Activated naive CD8-positive, alpha-beta T cell treated with anti-CD3 and anti-CD28 coated beads, Interleukin-2, amount 50 U/mL, for 24 hours (primary cell): ENCODE data around the gene MYBPH.

Source experiments
- ATAC-seq: fragments of 150-1000 bp; cut with Tn5 transposase; one replicate; pipeline ENCODE4 v1.10.0; 2021
- DNase-seq: peaks from one replicate; pipeline ENCODE4 v3.0.0; 2021
- H3K27ac Mint-ChIP-seq: one replicate; pipeline ENCODE4 v1.8.0; 2021; ENCODE audit warnings: mild to moderate bottlenecking, mixed read lengths
- H3K27me3 Mint-ChIP-seq: one replicate; pipeline ENCODE4 v1.8.0; 2021; ENCODE audit warnings: mixed read lengths
- H3K36me3 Mint-ChIP-seq: one replicate; pipeline ENCODE4 v1.8.0; 2021; ENCODE audit warnings: low read depth, mixed read lengths
- H3K4me1 Mint-ChIP-seq: one replicate; pipeline ENCODE4 v1.8.0; 2021; ENCODE audit warnings: mixed read lengths
- H3K4me3 Mint-ChIP-seq: one replicate; pipeline ENCODE4 v1.8.0; 2021; ENCODE audit warnings: mild to moderate bottlenecking, moderate library complexity, mixed read lengths
- H3K9me3 Mint-ChIP-seq: one replicate; pipeline ENCODE4 v1.8.0; 2021; ENCODE audit warnings: mixed read lengths

Gene MYBPH, protein sequence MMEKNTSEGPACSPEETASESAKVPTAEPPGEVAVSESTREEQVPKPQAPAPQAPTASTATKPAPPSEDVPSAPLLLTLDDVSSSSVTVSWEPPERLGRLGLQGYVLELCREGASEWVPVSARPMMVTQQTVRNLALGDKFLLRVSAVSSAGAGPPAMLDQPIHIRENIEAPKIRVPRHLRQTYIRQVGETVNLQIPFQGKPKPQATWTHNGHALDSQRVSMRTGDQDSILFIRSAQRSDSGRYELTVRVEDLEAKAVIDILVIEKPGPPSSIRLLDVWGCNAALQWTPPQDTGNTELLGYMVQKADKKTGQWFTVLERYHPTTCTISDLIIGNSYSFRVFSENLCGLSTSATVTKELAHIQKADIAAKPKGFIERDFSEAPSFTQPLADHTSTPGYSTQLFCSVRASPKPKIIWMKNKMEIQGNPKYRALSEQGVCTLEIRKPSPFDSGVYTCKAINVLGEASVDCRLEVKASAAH

DNA sequence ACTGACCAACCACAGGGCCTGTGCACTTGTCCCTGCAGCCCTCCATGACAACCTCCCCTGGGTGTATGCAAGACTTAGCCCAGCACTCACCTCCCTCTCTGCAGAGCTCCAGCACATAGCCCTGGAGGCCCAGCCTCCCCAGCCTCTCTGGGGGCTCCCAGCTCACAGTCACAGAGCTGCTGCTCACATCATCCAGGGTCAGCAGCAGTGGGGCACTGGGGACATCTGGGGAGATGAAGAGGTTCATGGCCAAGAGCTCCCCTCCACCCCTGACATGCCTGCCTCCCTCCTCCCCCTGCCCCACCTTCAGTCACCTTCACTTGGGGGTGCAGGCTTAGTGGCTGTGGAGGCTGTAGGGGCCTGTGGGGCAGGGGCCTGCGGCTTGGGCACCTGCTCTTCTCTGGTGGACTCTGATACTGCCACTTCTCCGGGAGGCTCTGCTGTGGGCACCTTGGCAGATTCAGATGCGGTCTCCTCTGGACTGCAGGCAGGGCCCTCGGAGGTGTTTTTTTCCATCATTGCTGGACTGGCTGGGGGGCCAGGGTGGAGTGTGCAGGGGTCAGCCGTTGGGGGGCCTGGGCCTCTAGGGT is at the start of gene MYBPH:
TSS of gene MYBPH (minus strand) at position 590 of the 590 bp plus-strand sequence. CDS start at position 519, 71 bp downstream.
- no peak within 1 kb of the TSS for H3K27ac Mint-ChIP-seq
- H3K9me3 Mint-ChIP-seq = no peaks in the 10 kb centered on the region
- H3K36me3 Mint-ChIP-seq = no peaks in the 10 kb centered on the region

GRCh38 chr1:203225071-203225470 is 49.4 kb upstream of the MYBPH start:
- no peaks in the 10 kb centered on the region for H3K4me1 Mint-ChIP-seq

More for the DNA sequence above, at the start of gene MYBPH:
- DNase-seq (no peak), ATAC-seq (no peak)
- no peaks in the 10 kb centered on the region for H3K4me1 Mint-ChIP-seq
- no peak within 1 kb of the TSS for H3K4me3 Mint-ChIP-seq
- H3K27me3 Mint-ChIP-seq = peaks cover 2% of the 10 kb centered on the region

GRCh38 chr1:203223012-203223775 is 47.6 kb upstream of the MYBPH start:
- H3K9me3 Mint-ChIP-seq = no peaks in the 10 kb centered on the region
- H3K4me1 Mint-ChIP-seq = no peaks in the 10 kb centered on the region
- no peak overlapping the region for H3K4me3 Mint-ChIP-seq
- peaks cover 2% of the 10 kb centered on the region for H3K27me3 Mint-ChIP-seq
- no peak for DNase-seq
- H3K36me3 Mint-ChIP-seq = no peaks in the 10 kb centered on the region
- no peak for ATAC-seq
- no peak overlapping the region for H3K27ac Mint-ChIP-seq

More at GRCh38 chr1:203225071-203225470, 49.4 kb upstream of the MYBPH start:
- ATAC-seq (no peak), DNase-seq (no peak)
- H3K4me3 Mint-ChIP-seq = no peak overlapping the region
- H3K9me3 Mint-ChIP-seq = no peaks in the 10 kb centered on the region
- no peaks in the 10 kb centered on the region for H3K36me3 Mint-ChIP-seq
- no peak overlapping the region for H3K27ac Mint-ChIP-seq
- H3K27me3 Mint-ChIP-seq = peaks cover 2% of the 10 kb centered on the region

DNA sequence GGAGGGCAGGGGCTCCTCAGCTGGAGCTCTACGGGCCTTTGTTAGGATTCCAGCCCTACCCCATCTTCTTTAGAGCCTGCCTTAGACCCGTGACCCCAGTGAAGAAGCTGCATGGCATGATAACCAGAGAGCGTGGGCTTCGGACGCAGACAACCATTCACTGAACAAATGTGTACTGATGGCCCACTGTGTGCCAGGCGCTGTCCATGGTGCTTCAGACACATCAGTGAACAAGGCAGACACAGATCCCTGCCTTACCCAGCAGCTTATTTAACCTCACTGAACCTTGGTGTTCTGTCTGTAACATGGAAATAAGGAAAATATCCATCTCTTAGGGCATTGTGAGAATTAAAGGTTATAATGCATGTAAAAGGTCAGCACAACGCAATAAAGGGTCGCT is 44.3 kb upstream of the MYBPH start:
- H3K27me3 Mint-ChIP-seq = peaks cover 7% of the 10 kb centered on the region
- H3K4me1 Mint-ChIP-seq = no peaks in the 10 kb centered on the region
- ATAC-seq = no peak
- H3K27ac Mint-ChIP-seq = no peak overlapping the region
- DNase-seq = no peak
- H3K4me3 Mint-ChIP-seq = no peak overlapping the region
- no peaks in the 10 kb centered on the region for H3K36me3 Mint-ChIP-seq
- no peaks in the 10 kb centered on the region for H3K9me3 Mint-ChIP-seq

DNA sequence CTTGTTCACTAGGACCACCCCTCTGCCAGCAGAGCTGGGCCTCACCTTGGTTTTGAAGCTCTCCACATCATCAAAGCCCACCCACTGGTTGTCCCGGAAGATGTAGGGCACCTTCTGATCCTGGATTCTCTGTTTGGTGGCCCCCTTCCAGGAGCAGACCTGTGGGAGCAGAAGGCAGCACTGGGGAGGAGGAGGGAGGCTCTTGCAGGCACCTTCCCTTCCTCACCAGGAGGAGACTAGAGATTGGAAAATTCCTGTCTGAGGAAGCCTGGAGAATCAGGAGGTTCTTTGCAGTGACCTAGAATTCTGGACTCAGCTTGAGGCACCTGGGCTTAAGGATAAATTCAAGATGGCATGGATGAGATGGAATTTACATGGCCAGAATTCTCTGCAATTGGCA is 43.5 kb upstream of the MYBPH start:
- Mint-ChIP-seq H3K27ac (no peak overlapping the region), H3K4me3 (no peak overlapping the region), H3K27me3 (peaks cover 7% of the 10 kb centered on the region), H3K9me3 (no peaks in the 10 kb centered on the region), H3K4me1 (no peaks in the 10 kb centered on the region), H3K36me3 (no peaks in the 10 kb centered on the region)
- DNase-seq = no peak
- no peak for ATAC-seq

- H3K27me3 Mint-ChIP-seq = peaks cover 7% of the 10 kb centered on the region
- H3K9me3 Mint-ChIP-seq = no peaks in the 10 kb centered on the region
- no peaks in the 10 kb centered on the region for H3K36me3 Mint-ChIP-seq
- H3K4me3 Mint-ChIP-seq = no peak overlapping the region
- H3K4me1 Mint-ChIP-seq = no peaks in the 10 kb centered on the region
- ATAC-seq (no peak), DNase-seq (no peak)
- no peak overlapping the region for H3K27ac Mint-ChIP-seq
Observed at GRCh38 chr1:203217668-203218067, 42.0 kb upstream of the MYBPH start.

DNA sequence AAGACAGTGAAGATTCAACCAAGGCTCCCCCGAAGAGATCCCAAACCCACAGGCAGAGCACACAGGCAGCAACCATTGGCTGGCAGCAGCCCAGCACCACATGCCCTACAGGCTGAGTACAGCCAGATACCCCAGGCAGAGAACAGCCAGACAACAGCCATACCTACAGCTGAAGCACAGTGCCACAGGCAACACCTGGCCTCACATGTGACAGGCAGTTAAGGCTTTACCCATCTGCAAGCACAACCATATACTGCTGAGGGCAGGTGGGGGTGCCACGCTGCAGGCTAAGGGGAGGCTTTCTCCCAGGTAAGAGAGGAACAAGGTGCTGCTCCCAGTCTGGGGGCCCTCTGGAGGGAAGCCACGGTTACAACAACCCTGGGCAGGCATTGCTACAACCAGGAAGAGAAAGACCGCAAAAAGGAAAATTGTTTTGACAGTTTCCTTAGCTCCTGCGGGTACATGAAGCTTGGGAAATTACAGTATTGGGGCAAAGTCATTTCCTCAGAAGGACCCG is 41.6 kb upstream of the MYBPH start:
- DNase-seq = no peak
- no peak overlapping the region for H3K27ac Mint-ChIP-seq
- ATAC-seq = no peak
- H3K36me3 Mint-ChIP-seq = no peaks in the 10 kb centered on the region
- peaks cover 7% of the 10 kb centered on the region for H3K27me3 Mint-ChIP-seq
- no peaks in the 10 kb centered on the region for H3K9me3 Mint-ChIP-seq
- H3K4me1 Mint-ChIP-seq = no peaks in the 10 kb centered on the region
- H3K4me3 Mint-ChIP-seq = no peak overlapping the region

- Mint-ChIP-seq H3K27ac (no peak overlapping the region), H3K4me3 (no peak overlapping the region), H3K4me1 (no peaks in the 10 kb centered on the region), H3K36me3 (no peaks in the 10 kb centered on the region), H3K9me3 (no peaks in the 10 kb centered on the region), H3K27me3 (peaks cover 7% of the 10 kb centered on the region)
- peak; percentile 58 for DNase-seq
- no peak for ATAC-seq
Observed at GRCh38 chr1:203216274-203217138, 40.9 kb upstream of the MYBPH start.

- Mint-ChIP-seq H3K4me1 (no peaks in the 10 kb centered on the region), H3K27ac (no peak overlapping the region), H3K9me3 (no peaks in the 10 kb centered on the region), H3K27me3 (peaks cover 7% of the 10 kb centered on the region), H3K36me3 (no peaks in the 10 kb centered on the region), H3K4me3 (no peak overlapping the region)
- ATAC-seq (no peak), DNase-seq (no peak)
Observed at GRCh38 chr1:203215573-203215972, 39.9 kb upstream of the MYBPH start.

DNA sequence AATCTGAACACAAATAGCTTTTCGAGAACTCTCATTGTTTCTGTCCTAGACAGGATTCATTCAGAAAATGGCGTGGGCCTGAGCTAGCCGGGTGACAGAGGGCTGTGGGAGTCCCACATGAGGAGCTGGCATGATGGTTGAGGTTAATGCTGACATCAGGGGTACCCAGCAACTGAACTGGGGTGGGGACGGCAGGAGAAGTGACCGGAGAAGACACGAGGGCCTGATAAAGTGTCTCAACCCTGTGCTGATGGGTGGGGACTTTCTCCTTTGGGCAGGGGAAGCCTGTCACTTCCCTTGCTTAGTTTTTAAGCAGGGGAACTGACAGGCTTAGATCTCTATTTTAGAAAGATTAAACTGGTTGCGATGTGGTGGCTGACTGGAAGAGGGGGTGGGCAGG is 39.2 kb upstream of the MYBPH start:
- H3K4me3 Mint-ChIP-seq = no peak overlapping the region
- no peaks in the 10 kb centered on the region for H3K9me3 Mint-ChIP-seq
- ATAC-seq = no peak
- DNase-seq = no peak
- peaks cover 7% of the 10 kb centered on the region for H3K27me3 Mint-ChIP-seq
- H3K4me1 Mint-ChIP-seq = no peaks in the 10 kb centered on the region
- H3K27ac Mint-ChIP-seq = no peak overlapping the region
- H3K36me3 Mint-ChIP-seq = no peaks in the 10 kb centered on the region

DNA sequence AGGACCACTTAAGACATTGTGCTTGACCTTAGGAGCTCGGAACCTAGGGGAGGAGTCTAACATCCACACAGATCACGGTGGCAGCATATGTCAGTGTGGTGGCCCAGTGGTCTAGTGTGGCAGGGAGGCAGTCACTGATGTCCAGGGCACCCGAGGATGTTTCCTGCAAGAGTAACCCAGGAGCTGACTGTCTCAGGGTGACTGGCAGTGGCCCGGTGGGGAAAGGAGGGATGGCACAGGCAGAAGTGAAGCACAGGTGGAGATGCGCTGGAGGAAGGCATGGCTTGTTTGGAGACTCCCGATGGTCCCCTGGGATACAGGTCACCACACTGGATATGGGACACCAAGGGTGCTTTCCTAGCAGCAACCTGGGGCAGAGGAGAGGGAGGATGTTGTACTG is 37.5 kb upstream of the MYBPH start:
- DNase-seq = no peak
- Mint-ChIP-seq H3K27me3 (peaks cover 7% of the 10 kb centered on the region), H3K27ac (no peak overlapping the region), H3K36me3 (no peaks in the 10 kb centered on the region), H3K9me3 (no peaks in the 10 kb centered on the region), H3K4me3 (no peak overlapping the region), H3K4me1 (no peaks in the 10 kb centered on the region)
- ATAC-seq = no peak

DNA sequence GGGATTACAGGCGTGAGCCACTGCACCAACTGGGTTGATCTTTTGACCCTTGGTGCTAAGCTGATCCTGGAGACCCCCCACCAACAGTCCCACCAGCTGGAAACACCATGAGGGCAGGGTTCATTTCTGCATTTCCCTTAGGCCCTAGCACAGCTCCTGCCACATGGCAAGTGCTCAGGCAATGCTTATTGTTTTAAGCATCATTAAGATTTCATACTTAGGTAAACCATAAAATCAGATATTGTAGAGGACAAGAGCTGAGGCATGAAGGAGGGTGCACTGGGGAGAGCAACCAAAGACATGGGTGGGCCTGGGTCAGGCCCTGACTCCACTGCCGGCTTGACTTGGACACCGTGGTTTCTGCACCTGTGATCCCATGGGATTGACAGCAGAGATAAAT is 36.2 kb upstream of the MYBPH start:
- Mint-ChIP-seq H3K9me3 (no peaks in the 10 kb centered on the region), H3K27ac (no peak overlapping the region), H3K4me1 (no peaks in the 10 kb centered on the region), H3K27me3 (peaks cover 6% of the 10 kb centered on the region), H3K36me3 (no peaks in the 10 kb centered on the region), H3K4me3 (no peak overlapping the region)
- DNase-seq = no peak
- ATAC-seq = no peak

- Mint-ChIP-seq H3K9me3 (no peaks in the 10 kb centered on the region), H3K4me1 (no peaks in the 10 kb centered on the region), H3K36me3 (no peaks in the 10 kb centered on the region), H3K4me3 (no peak overlapping the region), H3K27ac (no peak overlapping the region), H3K27me3 (peaks cover 2% of the 10 kb centered on the region)
- ATAC-seq (no peak), DNase-seq (no peak)
Observed at GRCh38 chr1:203210988-203211387, 35.4 kb upstream of the MYBPH start.

- H3K4me1 Mint-ChIP-seq = no peaks in the 10 kb centered on the region
Observed at GRCh38 chr1:203210350-203210749, 34.7 kb upstream of the MYBPH start.

More at GRCh38 chr1:203210350-203210749, 34.7 kb upstream of the MYBPH start:
- Mint-ChIP-seq H3K4me3 (no peak overlapping the region), H3K27ac (no peak overlapping the region), H3K9me3 (no peaks in the 10 kb centered on the region), H3K27me3 (peaks cover 2% of the 10 kb centered on the region), H3K36me3 (no peaks in the 10 kb centered on the region)
- DNase-seq (no peak), ATAC-seq (no peak)
